ENCODE measurements around the gene LRRC66. TPM values are rescaled to one million over a fixed set of nuclear protein-coding genes. Genes with fewer than 3 reads are reported as not detected.

LRRC66 gene
- total and polyA plus RNA-seq, 8 donors = 0.12 to 5.1 (median 2.5) TPM; not detected in 2

- DNase-seq = no peak
- TF ChIP-seq POLR2AphosphoS5 (IDR thresholded peaks at IDR 0.05) (no peak), EP300 (IDR thresholded peaks at IDR 0.05) (no peak), CTCF (IDR thresholded peaks at IDR 0.05) (no peak), POLR2A (IDR thresholded peaks at IDR 0.05) (no peak)
- H3K27ac ChIP-seq = peak overlapping the region in 3 of 5 donors; percentile 60 to 64 (median 63)
- H3K27me3 ChIP-seq = peaks cover 0 to under 1% (median 0%) of the 10 kb centered on the region in 3 donors
- 64 to 89% (median 82%) methylated on average over 1 of the region's 1 CpG for WGBS, 5 donors
- intact Hi-C loops (cut with DNase I; ENCODE audit: low total_unique reads) = no loop called here
- peaks cover 0 to 19% (median 16%) of the 10 kb centered on the region in 4 donors for H3K4me1 ChIP-seq
- H3K4me3 ChIP-seq = no peak overlapping the region
- no peaks in the 10 kb centered on the region for H3K36me3 ChIP-seq
- no peaks in the 10 kb centered on the region for H3K9me3 ChIP-seq
These were observed 38.1 kb upstream of the LRRC66 start for GRCh38 chr4:52058275-52058674.

- Histone ChIP-seq H3K4me3 (no peak overlapping the region), H3K9me3 (no peaks in the 10 kb centered on the region), H3K27ac (no peak overlapping the region), H3K4me1 (peaks cover 0 to 26% (median 23%) of the 10 kb centered on the region in 4 donors), H3K27me3 (peaks cover 0 to 12% (median 0%) of the 10 kb centered on the region in 3 donors), H3K36me3 (no peaks in the 10 kb centered on the region)
- DNase-seq = no peak
- intact Hi-C loops (cut with DNase I; ENCODE audit: low total_unique reads) = no loop called here
- TF ChIP-seq POLR2A (IDR thresholded peaks at IDR 0.05) (no peak), POLR2AphosphoS5 (IDR thresholded peaks at IDR 0.05) (no peak), EP300 (IDR thresholded peaks at IDR 0.05) (no peak), CTCF (IDR thresholded peaks at IDR 0.05) (no peak)
These were observed 37.0 kb upstream of the LRRC66 start for GRCh38 chr4:52057196-52057595.

GRCh38 chr4:52054254-52054653, 34.1 kb upstream of the LRRC66 start:
- Histone ChIP-seq H3K4me1 (peaks cover 0 to 34% (median 33%) of the 10 kb centered on the region in 4 donors), H3K27ac (no peak overlapping the region), H3K4me3 (no peak overlapping the region), H3K27me3 (peaks cover 0 to 37% (median 9%) of the 10 kb centered on the region in 3 donors), H3K9me3 (no peaks in the 10 kb centered on the region), H3K36me3 (no peaks in the 10 kb centered on the region)
- DNase-seq = no peak
- TF ChIP-seq EP300 (IDR thresholded peaks at IDR 0.05) (no peak), POLR2A (IDR thresholded peaks at IDR 0.05) (no peak), POLR2AphosphoS5 (IDR thresholded peaks at IDR 0.05) (no peak), CTCF (IDR thresholded peaks at IDR 0.05) (no peak)
- intact Hi-C loops (cut with DNase I; ENCODE audit: low total_unique reads) = no loop called here
- WGBS, 5 donors = 91 to 99% (median 92%) methylated on average over 3 of the region's 3 CpGs

- no peaks in the 10 kb centered on the region for H3K9me3 ChIP-seq
- intact Hi-C loops (cut with DNase I; ENCODE audit: low total_unique reads) = no loop called here
- TF ChIP-seq EP300 (IDR thresholded peaks at IDR 0.05) (no peak), POLR2A (IDR thresholded peaks at IDR 0.05) (no peak), POLR2AphosphoS5 (IDR thresholded peaks at IDR 0.05) (no peak), CTCF (IDR thresholded peaks at IDR 0.05) (no peak)
- DNase-seq = peak in 1 of 2 donors; percentile 21
- peaks cover 0 to 24% (median 23%) of the 10 kb centered on the region in 4 donors for H3K4me1 ChIP-seq
- peak overlapping the region; percentile 57 to 74 (median 62) for H3K4me3 ChIP-seq
- H3K27me3 ChIP-seq = peaks cover 0 to 49% (median 9%) of the 10 kb centered on the region in 3 donors
- H3K27ac ChIP-seq = peak overlapping the region in 4 of 5 donors; percentile 62 to 80 (median 73)
- 13 to 26% (median 19%) methylated on average over 7 of the region's 7 CpGs for WGBS, 5 donors
- no peaks in the 10 kb centered on the region for H3K36me3 ChIP-seq
These were observed 32.3 kb upstream of the LRRC66 start for GRCh38 chr4:52052475-52052780.

Measured in stomach (tissue), 9 donors.